ENCODE data around the gene CLDN24. TPM values are rescaled to one million over a fixed set of nuclear protein-coding genes. Genes with fewer than 3 reads are reported as not detected.

Gene CLDN24
- total RNA-seq, 1 donor from 2014 or later: not detected

- Histone ChIP-seq H3K27ac (no peak within 1 kb of the TSS), H3K79me2 (ENCODE audit: low read depth) (no peaks in the 10 kb centered on the region), H3K4me2 (no peak within 1 kb of the TSS), H3K4me3 (no peak within 1 kb of the TSS), H3K9ac (no peak within 1 kb of the TSS), H3K36me3 (no peaks in the 10 kb centered on the region), H3K9me3 (ENCODE audit: low read depth) (no peaks in the 10 kb centered on the region), H3F3A (ENCODE audit: low read depth) (peaks cover 9% of the 10 kb centered on the region), H2AFZ (replicated peaks) (no peak within 1 kb of the TSS), H3K4me1 (peaks cover 14% of the 10 kb centered on the region), H3K27me3 (no peaks in the 10 kb centered on the region), H4K20me1 (ENCODE audit: low read depth) (no peaks in the 10 kb centered on the region)
- TF ChIP-seq EZH2phosphoT487 (IDR thresholded peaks at IDR 0.05): no peak
- no peak for TF ChIP-seq EZH2 (IDR thresholded peaks at IDR 0.05)
- TF ChIP-seq, protein P1, sequence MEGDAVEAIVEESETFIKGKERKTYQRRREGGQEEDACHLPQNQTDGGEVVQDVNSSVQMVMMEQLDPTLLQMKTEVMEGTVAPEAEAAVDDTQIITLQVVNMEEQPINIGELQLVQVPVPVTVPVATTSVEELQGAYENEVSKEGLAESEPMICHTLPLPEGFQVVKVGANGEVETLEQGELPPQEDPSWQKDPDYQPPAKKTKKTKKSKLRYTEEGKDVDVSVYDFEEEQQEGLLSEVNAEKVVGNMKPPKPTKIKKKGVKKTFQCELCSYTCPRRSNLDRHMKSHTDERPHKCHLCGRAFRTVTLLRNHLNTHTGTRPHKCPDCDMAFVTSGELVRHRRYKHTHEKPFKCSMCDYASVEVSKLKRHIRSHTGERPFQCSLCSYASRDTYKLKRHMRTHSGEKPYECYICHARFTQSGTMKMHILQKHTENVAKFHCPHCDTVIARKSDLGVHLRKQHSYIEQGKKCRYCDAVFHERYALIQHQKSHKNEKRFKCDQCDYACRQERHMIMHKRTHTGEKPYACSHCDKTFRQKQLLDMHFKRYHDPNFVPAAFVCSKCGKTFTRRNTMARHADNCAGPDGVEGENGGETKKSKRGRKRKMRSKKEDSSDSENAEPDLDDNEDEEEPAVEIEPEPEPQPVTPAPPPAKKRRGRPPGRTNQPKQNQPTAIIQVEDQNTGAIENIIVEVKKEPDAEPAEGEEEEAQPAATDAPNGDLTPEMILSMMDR (IDR thresholded peaks at IDR 0.05): no peak
- Mint-ChIP-seq H3K4me1 (no peaks in the 10 kb centered on the region), H3K9me3 (no peaks in the 10 kb centered on the region), H3K27ac (no peak within 1 kb of the TSS), H3K36me3 (peaks cover 8% of the 10 kb centered on the region), H3K4me3 (no peak within 1 kb of the TSS), H3K27me3 (ENCODE audit: insufficient read depth, low read depth) (peaks cover 5% of the 10 kb centered on the region)
- DNase-seq (ENCODE audit: low spot score): no peak
Observed at GRCh38 chr4:183320211-183321059, 1.8 kb downstream of the CLDN24 start, which contains the start of gene CLDN22. Gene CLDN22 (minus strand): TSS chr4:183320276. CDS start chr4:183320218, 58 bp downstream.

DNA sequence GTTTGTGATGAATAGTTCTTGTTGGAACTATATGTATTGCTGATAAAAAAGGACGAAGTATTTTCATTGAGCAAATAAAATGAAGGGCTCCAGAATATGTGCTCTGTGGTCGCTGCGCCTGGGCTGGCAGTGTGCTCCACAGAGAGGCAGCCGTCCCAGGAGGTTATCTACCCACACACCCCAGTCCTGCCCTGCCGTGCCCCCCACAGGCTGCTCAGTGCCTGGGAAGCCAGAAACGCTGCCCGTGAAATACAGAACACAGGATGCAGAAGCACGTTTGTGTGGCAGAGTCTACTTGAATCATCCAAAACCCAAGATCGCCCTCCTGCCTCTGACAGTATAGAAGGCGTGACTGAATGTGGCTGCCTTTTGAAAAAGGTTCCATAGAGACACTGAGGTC is 3.6 kb downstream of the CLDN24 start:
- H3K36me3 Mint-ChIP-seq: peaks cover 11% of the 10 kb centered on the region
- no peak overlapping the region for H3K27ac Mint-ChIP-seq
- no peak overlapping the region for H2AFZ ChIP-seq (replicated peaks)
- no peaks in the 10 kb centered on the region for H3K27me3 ChIP-seq
- H3K79me2 ChIP-seq (ENCODE audit: low read depth): no peaks in the 10 kb centered on the region
- H3K9ac ChIP-seq: no peak overlapping the region
- H3K27ac ChIP-seq: no peak overlapping the region
- H3F3A ChIP-seq (ENCODE audit: low read depth): peaks cover 9% of the 10 kb centered on the region
- H3K4me2 ChIP-seq: no peak overlapping the region
- no peaks in the 10 kb centered on the region for H3K4me1 Mint-ChIP-seq
- H3K4me3 Mint-ChIP-seq: no peak overlapping the region
- no peak for DNase-seq (ENCODE audit: low spot score)
- peaks cover 14% of the 10 kb centered on the region for H3K4me1 ChIP-seq
- no peak overlapping the region for H3K4me3 ChIP-seq
- no peaks in the 10 kb centered on the region for H3K36me3 ChIP-seq
- H4K20me1 ChIP-seq (ENCODE audit: low read depth): no peaks in the 10 kb centered on the region
- H3K27me3 Mint-ChIP-seq (ENCODE audit: insufficient read depth, low read depth): no peaks in the 10 kb centered on the region
- no peaks in the 10 kb centered on the region for H3K9me3 Mint-ChIP-seq
- no peaks in the 10 kb centered on the region for H3K9me3 ChIP-seq (ENCODE audit: low read depth)
- TF ChIP-seq EZH2phosphoT487 (IDR thresholded peaks at IDR 0.05): no peak

GRCh38 chr4:183314806-183315205 is 7.4 kb downstream of the CLDN24 start:
- H3K36me3 Mint-ChIP-seq: peaks cover 20% of the 10 kb centered on the region
- H3K27ac ChIP-seq: no peak overlapping the region

More at GRCh38 chr4:183314806-183315205, 7.4 kb downstream of the CLDN24 start:
- no peak for DNase-seq (ENCODE audit: low spot score)
- peaks cover 5% of the 10 kb centered on the region for H3K27me3 Mint-ChIP-seq (ENCODE audit: insufficient read depth, low read depth)
- H3K27ac Mint-ChIP-seq: no peak overlapping the region
- Histone ChIP-seq H3K9ac (no peak overlapping the region), H3K4me1 (no peaks in the 10 kb centered on the region), H2AFZ (replicated peaks) (no peak overlapping the region), H3K36me3 (no peaks in the 10 kb centered on the region), H3K27me3 (no peaks in the 10 kb centered on the region), H3K4me2 (no peak overlapping the region), H3K79me2 (ENCODE audit: low read depth) (no peaks in the 10 kb centered on the region), H3K4me3 (no peak overlapping the region), H4K20me1 (ENCODE audit: low read depth) (no peaks in the 10 kb centered on the region), H3K9me3 (ENCODE audit: low read depth) (no peaks in the 10 kb centered on the region), H3F3A (ENCODE audit: low read depth) (no peaks in the 10 kb centered on the region)
- H3K4me1 Mint-ChIP-seq: no peaks in the 10 kb centered on the region
- H3K9me3 Mint-ChIP-seq: no peaks in the 10 kb centered on the region
- TF ChIP-seq EZH2 (IDR thresholded peaks at IDR 0.05): no peak
- TF ChIP-seq, protein P1 (IDR thresholded peaks at IDR 0.05): no peak
- TF ChIP-seq EZH2phosphoT487 (IDR thresholded peaks at IDR 0.05): no peak
- no peak overlapping the region for H3K4me3 Mint-ChIP-seq
